Measurements from ENCODE around the gene TIGAR.

TIGAR gene

GRCh38 chr12:4388662-4389061 is 67.6 kb downstream of the TIGAR start:
- no peak for TF ChIP-seq POLR2A (IDR thresholded peaks at IDR 0.05; ENCODE audit: low read depth, low read length)
- FAIRE-seq: no peak
- DNase-seq (ENCODE audit: insufficient read length, low spot score): no peak

- no peak for FAIRE-seq
- no peak for DNase-seq (ENCODE audit: insufficient read length, low spot score)
- TF ChIP-seq POLR2A (IDR thresholded peaks at IDR 0.05; ENCODE audit: low read depth, low read length): no peak
Observed at GRCh38 chr12:4392223-4392742, 71.3 kb downstream of the TIGAR start.

GRCh38 chr12:4393211-4393610 is 72.2 kb downstream of the TIGAR start:
- no peak for FAIRE-seq
- TF ChIP-seq POLR2A (IDR thresholded peaks at IDR 0.05; ENCODE audit: low read depth, low read length): no peak
- DNase-seq (ENCODE audit: insufficient read length, low spot score): no peak

- FAIRE-seq (no peak), DNase-seq (ENCODE audit: insufficient read length, low spot score) (no peak)
- no peak for TF ChIP-seq POLR2A (IDR thresholded peaks at IDR 0.05; ENCODE audit: low read depth, low read length)
Observed at GRCh38 chr12:4395818-4396217, 74.8 kb downstream of the TIGAR start.

- FAIRE-seq (no peak), DNase-seq (ENCODE audit: insufficient read length, low spot score) (no peak)
- no peak for TF ChIP-seq POLR2A (IDR thresholded peaks at IDR 0.05; ENCODE audit: low read depth, low read length)
Observed at GRCh38 chr12:4401117-4401516, 80.1 kb downstream of the TIGAR start.

- DNase-seq (ENCODE audit: insufficient read length, low spot score) (no peak), FAIRE-seq (no peak)
- TF ChIP-seq POLR2A (IDR thresholded peaks at IDR 0.05; ENCODE audit: low read depth, low read length): no peak
Observed at GRCh38 chr12:4402996-4403395, 82.0 kb downstream of the TIGAR start.
